ENCODE data around the gene ARMC2. TPM values are rescaled to one million over a fixed set of nuclear protein-coding genes. Genes with fewer than 3 reads are reported as not detected.

ARMC2 gene
- total RNA-seq, 1 experiment from 2014 or later = 1.1 TPM

GRCh38 chr6:108807928-108808327 is 40.3 kb upstream of the ARMC2 start:
- intact Hi-C loops (cut with micrococcal nuclease) = no loop called here
- Histone ChIP-seq H3K36me3 (ENCODE audit: low read depth, low read length) (no peaks in the 10 kb centered on the region), H3K4me2 (ENCODE audit: low read length) (no peak overlapping the region), H3K4me1 (ENCODE audit: insufficient read depth, low read length) (peaks cover 6% of the 10 kb centered on the region; the same call in 1 of the 2 replicates), H3K27me3 (ENCODE audit: low read length) (no peaks in the 10 kb centered on the region), H4K20me1 (ENCODE audit: low read length) (no peaks in the 10 kb centered on the region), H3K9me2 (replicated peaks; ENCODE audit: low read length) (no peaks in the 10 kb centered on the region), H3K9ac (ENCODE audit: low read length) (no peak overlapping the region), H3K9me3 (ENCODE audit: low read length) (no peaks in the 10 kb centered on the region), H3F3A (ENCODE audit: low read length, unreplicated experiment) (no peaks in the 10 kb centered on the region), H3K4me3 (ENCODE audit: low read length) (no peak overlapping the region), H3K27ac (ENCODE audit: low read length) (no peak overlapping the region), H2AFZ (ENCODE audit: low read length) (no peak overlapping the region), H3K79me2 (ENCODE audit: low read length) (no peaks in the 10 kb centered on the region)
- no peak for TF ChIP-seq EZH2 (IDR thresholded peaks at IDR 0.05; ENCODE audit: low read length, unreplicated experiment)
- TF ChIP-seq CTCF (conservative IDR thresholded peaks at IDR 0.05; ENCODE audit: low read depth, low read length) = no peak
- TF ChIP-seq EZH2phosphoT487 (IDR thresholded peaks at IDR 0.05; ENCODE audit: borderline replicate concordance, low read length) = no peak
- ChIA-PET CTCF (no interaction called here), POLR2A (ENCODE audit: unreplicated experiment) (no interaction called here)
- no TSS peak for BruUV-seq (replicated peaks)
- ATAC-seq (no peak), DNase-seq (no peak)

- intact Hi-C loops (cut with micrococcal nuclease) = no loop called here
- no peak for ATAC-seq
- no peak for TF ChIP-seq CTCF (conservative IDR thresholded peaks at IDR 0.05; ENCODE audit: low read depth, low read length)
Measured at GRCh38 chr6:108809211-108809610, 39.0 kb upstream of the ARMC2 start.

GRCh38 chr6:108810057-108810643 is 38.1 kb upstream of the ARMC2 start:
- no peaks in the 10 kb centered on the region for H3K27me3 ChIP-seq (ENCODE audit: low read length)
- CTCF ChIA-PET = no interaction called here
- POLR2A ChIA-PET (ENCODE audit: unreplicated experiment) = interaction anchor here (0.7 kb wide), 1 partner anchor 16 kb away, joined by 4 read pairs; no protein-coding TSS in a partner anchor
- no peak for TF ChIP-seq EZH2 (IDR thresholded peaks at IDR 0.05; ENCODE audit: low read length, unreplicated experiment)
- no peak for TF ChIP-seq EZH2phosphoT487 (IDR thresholded peaks at IDR 0.05; ENCODE audit: borderline replicate concordance, low read length)
- TF ChIP-seq CTCF (conservative IDR thresholded peaks at IDR 0.05; ENCODE audit: low read depth, low read length) = no peak
- no peaks in the 10 kb centered on the region for H4K20me1 ChIP-seq (ENCODE audit: low read length)
- no peak overlapping the region for H3K4me2 ChIP-seq (ENCODE audit: low read length)
- no peaks in the 10 kb centered on the region for H3K9me3 ChIP-seq (ENCODE audit: low read length)
- H3K9ac ChIP-seq (ENCODE audit: low read length) = no peak overlapping the region
- H2AFZ ChIP-seq (ENCODE audit: low read length) = no peak overlapping the region
- no peaks in the 10 kb centered on the region for H3K36me3 ChIP-seq (ENCODE audit: low read depth, low read length)
- H3K27ac ChIP-seq (ENCODE audit: low read length) = no peak overlapping the region
- no peaks in the 10 kb centered on the region for H3K79me2 ChIP-seq (ENCODE audit: low read length)
- H3K9me2 ChIP-seq (replicated peaks; ENCODE audit: low read length) = no peaks in the 10 kb centered on the region
- peaks cover 6% of the 10 kb centered on the region; the same call in 1 of the 2 replicates for H3K4me1 ChIP-seq (ENCODE audit: insufficient read depth, low read length)
- no peak overlapping the region for H3K4me3 ChIP-seq (ENCODE audit: low read length)
- no TSS peak for BruUV-seq (replicated peaks)
- intact Hi-C loops (cut with micrococcal nuclease) = no loop called here
- no peak for ATAC-seq
- no peak for DNase-seq
- H3F3A ChIP-seq (ENCODE audit: low read length, unreplicated experiment) = no peaks in the 10 kb centered on the region

More at GRCh38 chr6:108809211-108809610, 39.0 kb upstream of the ARMC2 start:
- Histone ChIP-seq H3K36me3 (ENCODE audit: low read depth, low read length) (no peaks in the 10 kb centered on the region), H2AFZ (ENCODE audit: low read length) (no peak overlapping the region), H3K79me2 (ENCODE audit: low read length) (no peaks in the 10 kb centered on the region), H4K20me1 (ENCODE audit: low read length) (no peaks in the 10 kb centered on the region), H3K4me3 (ENCODE audit: low read length) (no peak overlapping the region), H3K9me2 (replicated peaks; ENCODE audit: low read length) (no peaks in the 10 kb centered on the region), H3K27ac (ENCODE audit: low read length) (no peak overlapping the region), H3K9me3 (ENCODE audit: low read length) (no peaks in the 10 kb centered on the region), H3K4me2 (ENCODE audit: low read length) (no peak overlapping the region), H3K27me3 (ENCODE audit: low read length) (no peaks in the 10 kb centered on the region), H3K4me1 (ENCODE audit: insufficient read depth, low read length) (peaks cover 6% of the 10 kb centered on the region; the same call in 1 of the 2 replicates), H3K9ac (ENCODE audit: low read length) (no peak overlapping the region), H3F3A (ENCODE audit: low read length, unreplicated experiment) (no peaks in the 10 kb centered on the region)
- no TSS peak for BruUV-seq (replicated peaks)
- POLR2A ChIA-PET (ENCODE audit: unreplicated experiment) = interaction anchor here (0.6 kb wide), 1 partner anchor 39 kb away, joined by 4 read pairs; the partner anchor contains the start of gene ARMC2
- no peak for DNase-seq
- CTCF ChIA-PET = no interaction called here
